Measurements from ENCODE around the gene ZNHIT3. TPM values are rescaled to one million over a fixed set of nuclear protein-coding genes. Genes with fewer than 3 reads are reported as not detected.

The ZNHIT3 gene
- total RNA-seq, 1 donor from 2014 or later, result 43.9 TPM

- no peak for DNase-seq (ENCODE audit: low spot score, unreplicated experiment)
- peaks cover 1% of the 10 kb centered on the region for H3K4me1 Mint-ChIP-seq (ENCODE audit: low read depth)
- H3K4me3 Mint-ChIP-seq (ENCODE audit: low read depth), result no peak overlapping the region
- no peak for TF ChIP-seq CTCF (IDR thresholded peaks at IDR 0.05; ENCODE audit: unreplicated experiment)
- no peaks in the 10 kb centered on the region for H3K36me3 Mint-ChIP-seq (ENCODE audit: insufficient read depth)
- no peaks in the 10 kb centered on the region for H3K9me3 Mint-ChIP-seq (ENCODE audit: low read depth)
- H3K27ac Mint-ChIP-seq, result no peak overlapping the region
- peaks cover 40% of the 10 kb centered on the region for H3K27me3 Mint-ChIP-seq
Measured at GRCh38 chr17:36468903-36469635, 17.4 kb upstream of the ZNHIT3 start.

GRCh38 chr17:36469733-36470132 is 16.7 kb upstream of the ZNHIT3 start:
- Mint-ChIP-seq H3K27me3 (peaks cover 40% of the 10 kb centered on the region), H3K36me3 (ENCODE audit: insufficient read depth) (no peaks in the 10 kb centered on the region), H3K4me1 (ENCODE audit: low read depth) (peaks cover 1% of the 10 kb centered on the region), H3K4me3 (ENCODE audit: low read depth) (no peak overlapping the region), H3K9me3 (ENCODE audit: low read depth) (no peaks in the 10 kb centered on the region), H3K27ac (no peak overlapping the region)
- no peak for DNase-seq (ENCODE audit: low spot score, unreplicated experiment)
- no peak for TF ChIP-seq CTCF (IDR thresholded peaks at IDR 0.05; ENCODE audit: unreplicated experiment)

- no peak overlapping the region for H3K4me3 Mint-ChIP-seq (ENCODE audit: low read depth)
- no peaks in the 10 kb centered on the region for H3K36me3 Mint-ChIP-seq (ENCODE audit: insufficient read depth)
- TF ChIP-seq CTCF (IDR thresholded peaks at IDR 0.05; ENCODE audit: unreplicated experiment), result no peak
- DNase-seq (ENCODE audit: low spot score, unreplicated experiment), result no peak
- H3K27ac Mint-ChIP-seq, result no peak overlapping the region
- H3K4me1 Mint-ChIP-seq (ENCODE audit: low read depth), result peaks cover 1% of the 10 kb centered on the region
- no peaks in the 10 kb centered on the region for H3K9me3 Mint-ChIP-seq (ENCODE audit: low read depth)
- H3K27me3 Mint-ChIP-seq, result peaks cover 34% of the 10 kb centered on the region
Measured at GRCh38 chr17:36470499-36470898, 16.0 kb upstream of the ZNHIT3 start.

- no peaks in the 10 kb centered on the region for H3K36me3 Mint-ChIP-seq (ENCODE audit: insufficient read depth)
- no peak for DNase-seq (ENCODE audit: low spot score, unreplicated experiment)
- no peak for TF ChIP-seq CTCF (IDR thresholded peaks at IDR 0.05; ENCODE audit: unreplicated experiment)
- no peaks in the 10 kb centered on the region for H3K4me1 Mint-ChIP-seq (ENCODE audit: low read depth)
- no peak overlapping the region for H3K27ac Mint-ChIP-seq
- no peaks in the 10 kb centered on the region for H3K9me3 Mint-ChIP-seq (ENCODE audit: low read depth)
- H3K4me3 Mint-ChIP-seq (ENCODE audit: low read depth), result no peak overlapping the region
- peaks cover 16% of the 10 kb centered on the region for H3K27me3 Mint-ChIP-seq
Measured at GRCh38 chr17:36474571-36474970, 11.9 kb upstream of the ZNHIT3 start.

- no peak overlapping the region for H3K4me3 Mint-ChIP-seq (ENCODE audit: low read depth)
- no peak overlapping the region for H3K27ac Mint-ChIP-seq
- TF ChIP-seq CTCF (IDR thresholded peaks at IDR 0.05; ENCODE audit: unreplicated experiment), result no peak
- H3K9me3 Mint-ChIP-seq (ENCODE audit: low read depth), result no peaks in the 10 kb centered on the region
- no peaks in the 10 kb centered on the region for H3K36me3 Mint-ChIP-seq (ENCODE audit: insufficient read depth)
- DNase-seq (ENCODE audit: low spot score, unreplicated experiment), result no peak
- no peaks in the 10 kb centered on the region for H3K4me1 Mint-ChIP-seq (ENCODE audit: low read depth)
- peaks cover 17% of the 10 kb centered on the region for H3K27me3 Mint-ChIP-seq
Measured at GRCh38 chr17:36475346-36475970, 11.0 kb upstream of the ZNHIT3 start.

Data from progenitor cell of endocrine pancreas (in vitro differentiated cells).